ENCODE results near the gene SOX15. TPM values are rescaled to one million over a fixed set of nuclear protein-coding genes. Genes with fewer than 3 reads are reported as not detected.

SOX15 gene
- total RNA-seq (1 to 10 TPM in 1 of 9 donors, under 1 TPM in 6, not detected in 2; 0.42 to 2.0 (median 0.92) TPM), polyA plus RNA-seq (1 to 10 TPM in 2 of 3 donors, under 1 TPM in 1; 0.29 to 2.4 (median 1.9) TPM)
- long read RNA-seq, donor 1, partial matches to known transcripts = 0 of 1 reads
- long read RNA-seq, donor 1, other reads (novel, unspliced or antisense) = 0 of 1 reads
- long read RNA-seq, donor 2 = 0 reads
- long read RNA-seq, donor 3 = 0 reads
- long read RNA-seq, donor 4 = 0 reads
- long read RNA-seq, donor 5 = 0 reads
- long read RNA-seq, donor 6, partial matches to known transcripts = 0 of 1 reads
- long read RNA-seq, donor 6, other reads (novel, unspliced or antisense) = 0 of 1 reads
- long read RNA-seq, donor 7, partial matches to known transcripts = 0 of 1 reads
- long read RNA-seq, donor 7, other reads (novel, unspliced or antisense) = 0 of 1 reads
- long read RNA-seq, donor 8, partial matches to known transcripts = 0 of 1 reads
- long read RNA-seq, donor 8, other reads (novel, unspliced or antisense) = 0 of 1 reads
- long read RNA-seq, donor 9 = 0 reads
- long read RNA-seq, donor 10, partial matches to known transcripts = 0 of 1 reads
- long read RNA-seq, donor 10, other reads (novel, unspliced or antisense) = 0 of 1 reads

DNA sequence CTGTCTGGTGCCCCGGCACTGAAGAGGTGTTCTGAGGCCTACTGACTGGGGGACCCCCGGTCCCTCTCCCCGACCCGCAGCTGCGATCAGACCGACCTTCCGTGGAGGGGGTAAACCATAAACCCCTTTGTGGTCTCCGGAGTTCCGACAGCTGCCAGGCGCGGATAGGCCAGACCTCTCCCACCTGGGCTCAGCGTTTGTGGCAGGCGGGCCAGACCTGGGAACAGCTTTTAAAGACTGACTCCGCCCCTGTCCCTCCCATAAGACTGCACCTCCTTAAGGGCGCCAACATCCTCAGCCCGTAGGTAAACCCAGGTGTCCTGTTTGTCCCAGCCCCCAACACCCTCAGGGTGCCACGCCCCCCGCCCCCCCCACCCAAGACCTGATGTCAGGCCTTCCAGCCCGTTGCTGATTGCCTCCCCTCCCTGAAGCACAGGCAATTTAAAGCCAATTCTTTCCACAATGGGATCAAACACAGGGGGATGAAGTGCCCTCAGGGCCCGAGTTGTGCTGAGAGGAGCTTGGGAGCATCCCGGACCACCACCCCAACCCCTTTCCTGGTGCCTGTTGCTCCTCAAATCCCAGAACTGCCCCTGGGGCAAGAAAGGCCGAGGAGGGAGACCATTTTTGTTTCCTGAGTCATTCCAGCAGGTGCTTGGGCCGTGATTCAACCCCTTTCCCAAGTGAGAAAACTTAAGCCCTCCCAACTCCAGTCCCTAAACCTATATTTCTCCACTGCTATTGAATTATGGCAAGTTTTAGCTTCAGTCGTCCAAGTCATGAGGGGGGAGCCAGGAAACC lies at the start of gene SOX15:
Gene SOX15 (minus strand): TSS at position 204 of the 801 bp plus-strand sequence. CDS start 418 bp downstream, outside the sequence.
- no peak for DNase-seq
- H3K4me3 ChIP-seq = peak within 1 kb of the TSS in 1 of 4 donors; percentile 12
- H3K9me3 ChIP-seq (replicated peaks in 1 of 3) = no peaks in the 10 kb centered on the region
- TF ChIP-seq, protein P1, sequence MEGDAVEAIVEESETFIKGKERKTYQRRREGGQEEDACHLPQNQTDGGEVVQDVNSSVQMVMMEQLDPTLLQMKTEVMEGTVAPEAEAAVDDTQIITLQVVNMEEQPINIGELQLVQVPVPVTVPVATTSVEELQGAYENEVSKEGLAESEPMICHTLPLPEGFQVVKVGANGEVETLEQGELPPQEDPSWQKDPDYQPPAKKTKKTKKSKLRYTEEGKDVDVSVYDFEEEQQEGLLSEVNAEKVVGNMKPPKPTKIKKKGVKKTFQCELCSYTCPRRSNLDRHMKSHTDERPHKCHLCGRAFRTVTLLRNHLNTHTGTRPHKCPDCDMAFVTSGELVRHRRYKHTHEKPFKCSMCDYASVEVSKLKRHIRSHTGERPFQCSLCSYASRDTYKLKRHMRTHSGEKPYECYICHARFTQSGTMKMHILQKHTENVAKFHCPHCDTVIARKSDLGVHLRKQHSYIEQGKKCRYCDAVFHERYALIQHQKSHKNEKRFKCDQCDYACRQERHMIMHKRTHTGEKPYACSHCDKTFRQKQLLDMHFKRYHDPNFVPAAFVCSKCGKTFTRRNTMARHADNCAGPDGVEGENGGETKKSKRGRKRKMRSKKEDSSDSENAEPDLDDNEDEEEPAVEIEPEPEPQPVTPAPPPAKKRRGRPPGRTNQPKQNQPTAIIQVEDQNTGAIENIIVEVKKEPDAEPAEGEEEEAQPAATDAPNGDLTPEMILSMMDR (IDR thresholded peaks at IDR 0.05) = no peak
- TF ChIP-seq POLR2A (IDR thresholded peaks at IDR 0.05) = no peak
- peak within 1 kb of the TSS in 2 of 5 donors; percentile 42 to 46 for H3K27ac ChIP-seq
- peaks cover 0 to 66% of the 10 kb centered on the region in 2 donors for H3K36me3 ChIP-seq (replicated peaks in 1 of 2)
- intact Hi-C loops (cut with DNase I) = no loop called here
- no peaks in the 10 kb centered on the region for H3K27me3 ChIP-seq
- WGBS, 4 donors = 59 to 72% (median 67%) methylated on average over 15 to 24 of the region's 24 CpGs
- H3K4me1 ChIP-seq (replicated peaks in 1 of 2) = peaks cover under 1 to 14% of the 10 kb centered on the region in 2 donors

DNA sequence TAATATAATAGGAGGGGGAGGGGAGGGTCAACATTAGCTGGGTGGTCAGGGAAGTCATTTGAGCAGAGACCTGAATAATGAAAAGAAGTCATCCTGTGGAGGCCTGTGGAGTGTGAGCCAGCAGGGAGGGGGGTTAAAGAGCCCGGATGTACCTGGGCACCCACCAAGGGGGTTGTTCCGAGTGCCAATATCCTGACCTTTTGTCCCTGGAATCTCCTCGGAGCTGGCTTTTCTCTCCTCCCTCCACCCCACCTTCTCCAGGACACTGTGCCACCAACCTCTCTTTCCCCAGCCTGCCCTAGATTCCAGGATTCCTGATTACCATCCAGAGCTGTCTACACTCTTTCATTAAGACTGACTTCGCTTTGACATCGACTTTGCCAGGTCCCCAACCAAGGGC lies 46.3 kb upstream of the SOX15 start:
- WGBS, 4 donors = 57 to 65% (median 59%) methylated on average over 5 of the region's 5 CpGs
- intact Hi-C loops (cut with DNase I) = loop anchor here (10.0 kb wide), 2 partner anchors 49 to 149 kb away; partner anchors contain the start of genes TP53 (in 1 of the 2) and WRAP53 (in 1 of the 2)
- no peak for TF ChIP-seq POLR2A (IDR thresholded peaks at IDR 0.05)
- TF ChIP-seq, protein P1 (IDR thresholded peaks at IDR 0.05) = no peak

DNA sequence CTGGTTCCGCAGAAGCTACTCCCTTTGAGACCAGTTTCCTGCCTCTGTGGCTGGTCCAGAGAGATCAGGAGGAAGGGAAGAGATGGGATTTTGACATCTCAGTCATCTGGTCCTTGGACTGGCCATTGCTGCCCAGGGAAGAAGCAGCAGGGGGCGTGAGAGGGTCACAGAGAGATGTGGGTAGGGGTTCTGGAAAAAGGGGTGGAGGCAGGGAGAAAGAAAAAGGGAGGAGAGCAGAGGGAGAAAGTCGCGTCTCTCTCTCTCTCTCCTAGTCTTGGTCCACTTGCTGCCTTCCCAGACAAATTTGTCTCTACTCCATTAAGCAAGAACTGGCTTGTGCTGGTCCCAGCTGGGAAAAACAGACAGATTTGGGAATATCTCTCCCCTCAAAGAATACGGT lies 44.5 kb upstream of the SOX15 start:
- Histone ChIP-seq H3K4me1 (replicated peaks in 1 of 2) (no peaks in the 10 kb centered on the region), H3K36me3 (replicated peaks in 1 of 2) (no peaks in the 10 kb centered on the region), H3K27ac (no peak overlapping the region), H3K9me3 (replicated peaks in 1 of 3) (no peaks in the 10 kb centered on the region), H3K27me3 (no peaks in the 10 kb centered on the region), H3K4me3 (no peak overlapping the region)
- intact Hi-C loops (cut with DNase I) = loop anchor here (5.0 to 10.0 kb wide), 3 partner anchors 50 to 150 kb away; partner anchors contain the start of genes TP53 (in 2 of the 2) and WRAP53 (in 2 of the 2)
- DNase-seq = peak; percentile 64 to 85 (median 81)
- TF ChIP-seq, protein P1 (IDR thresholded peaks at IDR 0.05) = peak; percentile 19 to 87 (median 68)
- no peak for TF ChIP-seq POLR2A (IDR thresholded peaks at IDR 0.05)
- WGBS, 4 donors = 19 to 33% (median 25%) methylated on average over 5 of the region's 5 CpGs

More for the DNA sequence above, 46.3 kb upstream of the SOX15 start:
- DNase-seq = no peak
- Histone ChIP-seq H3K4me1 (replicated peaks in 1 of 2) (no peaks in the 10 kb centered on the region), H3K27ac (no peak overlapping the region), H3K9me3 (replicated peaks in 1 of 3) (no peaks in the 10 kb centered on the region), H3K36me3 (replicated peaks in 1 of 2) (no peaks in the 10 kb centered on the region), H3K27me3 (no peaks in the 10 kb centered on the region), H3K4me3 (no peak overlapping the region)
